HG03354 (cell line): ENCODE results near the gene OSBPL3.
"Not testable (repeated sequence)": the region's sequence is repeated elsewhere in the genome, so short reads cannot be mapped to it uniquely, and the experiment has no call there.

Source experiments
- ATAC-seq: cut with Tn5 transposase; IDR thresholded peaks from one replicate; pipeline ENCODE4 v1.9.1; 2021; ENCODE audit warnings: mild to moderate bottlenecking; ENCODE audit not compliant: unreplicated experiment, poor library complexity, severe bottlenecking

Gene OSBPL3

DNA sequence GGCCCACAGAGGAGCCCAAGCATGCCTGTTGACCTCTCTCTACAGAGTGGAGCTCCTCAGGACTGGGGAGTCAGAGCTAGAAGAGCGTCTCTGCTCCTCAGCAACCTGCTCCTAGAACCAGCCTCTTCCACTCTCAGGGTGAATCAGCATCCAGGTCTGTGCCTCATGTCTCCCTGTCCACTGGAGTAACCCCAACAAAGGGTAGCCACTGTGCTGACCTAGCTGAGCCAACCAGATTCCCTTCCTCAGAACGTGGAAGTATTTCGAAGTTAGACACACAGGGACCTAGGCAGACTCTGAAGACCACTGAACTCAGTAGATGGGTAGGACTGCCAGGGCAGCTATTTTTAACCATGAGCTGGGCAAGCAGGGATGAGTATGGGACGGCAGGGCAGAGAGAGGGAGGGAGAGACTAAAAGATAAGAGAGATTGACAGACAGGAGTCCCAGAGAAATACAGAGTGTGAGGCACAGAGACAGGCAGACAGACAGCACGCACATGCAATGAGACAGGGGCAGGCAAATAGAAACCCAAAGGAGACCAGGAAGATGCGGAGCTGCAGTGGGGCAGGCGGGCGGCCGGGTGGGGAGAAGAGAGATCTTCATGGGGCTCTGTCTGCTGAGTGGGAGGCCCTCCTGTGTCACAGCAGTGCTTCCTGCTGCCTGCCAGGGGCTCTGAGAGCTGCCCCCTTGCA, 56.7 kb downstream of the OSBPL3 start:
- ATAC-seq, result no peak

- no peak for ATAC-seq
These were observed 57.7 kb downstream of the OSBPL3 start for GRCh38 chr7:24922099-24922773.

- ATAC-seq, result no peak
These were observed 58.7 kb downstream of the OSBPL3 start for GRCh38 chr7:24921362-24921679.

GRCh38 chr7:24920451-24921361, 59.3 kb downstream of the OSBPL3 start:
- no peak for ATAC-seq

GRCh38 chr7:24917510-24918239, 62.3 kb downstream of the OSBPL3 start:
- peak; percentile 69 for ATAC-seq

DNA sequence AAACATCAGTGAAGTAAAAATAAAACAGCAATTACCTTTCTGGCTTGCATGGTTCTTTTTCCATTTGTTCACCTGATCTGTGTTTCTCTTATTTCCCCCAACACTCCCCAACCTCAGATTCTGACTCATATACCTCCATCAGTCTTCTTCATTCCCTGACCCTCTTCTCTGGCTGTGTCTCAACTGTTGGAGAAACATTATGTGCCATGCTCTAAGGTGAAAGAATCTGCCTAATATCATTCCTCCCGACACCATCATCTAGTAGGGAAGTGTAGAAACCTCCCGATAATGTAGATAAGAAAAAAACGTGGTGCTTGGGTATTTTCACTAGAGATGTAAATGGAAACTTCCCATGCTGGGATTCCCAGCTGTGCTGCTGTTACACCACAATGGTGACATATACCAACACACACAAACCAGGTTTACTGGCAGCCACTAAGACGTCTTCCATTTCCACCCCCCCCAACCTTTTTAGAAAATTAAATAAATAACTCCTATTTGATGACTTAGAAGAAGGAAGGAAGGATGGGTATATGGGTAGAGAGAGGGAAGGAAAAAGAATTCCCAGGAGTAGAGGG, 63.4 kb downstream of the OSBPL3 start:
- no peak for ATAC-seq

DNA sequence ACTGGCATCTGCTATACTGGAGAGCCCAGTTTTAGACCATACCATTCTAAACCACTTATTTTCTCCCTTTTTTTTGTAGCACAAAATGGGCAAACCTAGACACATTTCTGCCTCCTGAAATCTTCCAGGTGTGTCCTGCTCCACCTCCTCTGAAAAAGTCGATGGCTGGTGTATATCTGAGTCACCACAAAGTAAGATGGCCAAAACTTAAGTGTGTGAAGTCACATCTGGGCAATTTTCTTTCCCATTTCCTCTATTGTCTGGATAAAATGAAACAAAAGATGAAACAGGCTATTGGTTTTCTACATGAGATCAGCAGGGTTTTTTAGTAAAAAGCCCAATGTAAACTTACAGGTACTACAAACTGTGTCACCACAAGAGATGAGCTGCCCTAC, 65.5 kb downstream of the OSBPL3 start:
- no peak for ATAC-seq

DNA sequence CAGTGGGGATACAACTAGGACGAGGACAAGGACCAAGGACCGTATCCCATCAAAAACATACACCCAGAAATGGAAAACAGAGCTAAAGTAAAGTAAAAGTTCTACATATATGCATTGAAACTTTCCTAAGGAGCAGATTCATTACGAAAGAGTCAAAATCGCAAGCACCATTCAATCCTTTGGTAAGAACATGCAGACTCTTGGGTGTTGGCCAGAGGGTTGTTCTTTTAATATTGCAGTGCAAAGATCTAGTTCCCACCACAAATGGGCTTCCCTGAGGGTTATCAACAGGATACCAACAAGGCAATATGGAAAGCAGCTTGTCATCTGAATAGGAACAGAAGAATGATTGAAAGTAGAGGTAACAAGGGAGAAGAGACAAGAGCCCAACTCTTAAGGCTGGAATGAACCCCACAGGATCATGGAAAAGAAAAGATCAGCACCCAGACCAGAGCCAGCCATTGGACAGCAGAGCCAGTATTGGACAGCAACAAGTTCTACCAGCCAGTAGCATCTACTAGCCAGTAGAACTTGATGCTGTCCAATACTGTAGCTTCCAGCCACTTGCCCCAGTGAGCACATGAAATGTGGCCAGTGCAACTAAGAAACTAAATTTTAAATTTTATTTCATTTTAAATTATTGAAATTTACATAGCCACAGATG, 66.0 kb downstream of the OSBPL3 start:
- no peak for ATAC-seq

- ATAC-seq, result no peak
These were observed 67.0 kb downstream of the OSBPL3 start for GRCh38 chr7:24912874-24913514.

- no peak for ATAC-seq
These were observed 67.6 kb downstream of the OSBPL3 start for GRCh38 chr7:24912424-24912823.

DNA sequence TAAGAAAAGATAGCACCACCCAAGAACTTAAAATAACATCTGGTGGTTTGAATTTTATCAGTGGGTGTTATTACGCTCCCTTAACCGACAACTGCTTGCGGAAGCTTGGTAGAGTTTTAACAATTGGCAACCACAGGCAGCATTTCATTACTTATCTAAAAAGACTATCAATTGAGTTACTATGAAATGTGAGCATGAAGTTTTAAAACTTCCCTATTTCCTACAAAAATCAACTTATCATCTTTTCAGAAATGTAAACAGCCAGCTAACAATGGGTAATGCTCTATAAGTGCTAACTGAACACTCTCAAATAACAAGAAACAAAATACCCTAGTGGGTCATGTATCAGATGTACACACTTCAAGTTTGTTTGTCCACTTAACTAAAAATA, 68.8 kb downstream of the OSBPL3 start:
- ATAC-seq, result peak; percentile 50

DNA sequence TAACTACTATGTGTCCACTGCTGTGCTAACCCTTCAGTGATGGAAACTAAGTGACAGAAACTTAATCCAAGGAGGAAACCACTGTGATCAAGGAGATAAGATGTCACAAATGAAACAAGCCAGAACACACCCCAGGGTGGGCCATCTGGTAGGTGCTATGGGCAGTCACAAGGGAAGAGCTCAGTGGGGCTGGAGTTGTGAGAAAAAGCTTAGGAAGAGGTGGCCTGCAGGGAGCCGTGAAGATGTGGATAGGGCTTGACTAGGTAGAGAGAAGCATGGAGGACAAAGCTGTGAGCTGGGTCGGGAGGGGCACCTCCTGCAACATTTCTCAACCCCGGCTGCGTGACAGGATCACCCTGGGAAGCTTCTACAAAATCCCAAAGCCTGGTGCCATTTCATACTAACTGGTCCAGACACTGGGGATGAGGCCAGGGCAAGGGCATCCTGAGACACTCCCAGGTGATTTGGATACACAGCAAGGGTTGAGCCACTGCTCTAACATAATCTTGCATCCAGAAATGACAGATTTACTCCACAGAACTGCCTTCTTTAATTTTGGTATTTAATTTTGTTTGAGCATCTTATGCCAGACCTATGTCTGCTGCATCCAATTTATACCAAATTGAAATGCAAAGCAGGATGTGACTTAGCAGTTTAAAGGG, 69.3 kb downstream of the OSBPL3 start:
- no peak for ATAC-seq

GRCh38 chr7:24908727-24909126, 71.3 kb downstream of the OSBPL3 start:
- no peak for ATAC-seq

- no peak for ATAC-seq
These were observed 71.8 kb downstream of the OSBPL3 start for GRCh38 chr7:24908166-24908565.

- ATAC-seq, result peak; percentile 57
These were observed 72.6 kb downstream of the OSBPL3 start for GRCh38 chr7:24907311-24907886.

GRCh38 chr7:24905996-24906770, 73.8 kb downstream of the OSBPL3 start:
- ATAC-seq, result no peak

GRCh38 chr7:24903992-24904391, 76.0 kb downstream of the OSBPL3 start:
- not testable (repeated sequence) for ATAC-seq
